Measurements from ENCODE around the gene EVI5L.

- TF ChIP-seq CTCF (conservative IDR thresholded peaks at IDR 0.05; ENCODE audit: low read depth, low read length) (no peak), EZH2phosphoT487 (IDR thresholded peaks at IDR 0.05; ENCODE audit: borderline replicate concordance, low read length) (no peak)
These were observed 69.8 kb downstream of the EVI5L start for GRCh38 chr19:7899751-7900378.
